ENCODE data around the gene ARSB. TPM values are rescaled to one million over a fixed set of nuclear protein-coding genes. Genes with fewer than 3 reads are reported as not detected.
A peak's percentile ranks its signal among the peaks of the same experiment; 100 is the strongest.

Gene ARSB
- total and polyA plus RNA-seq, 9 of the 15 experiments (the other 6 are each of a cell fraction or from before 2014, with no cell fraction given) = 0.52 to 4.6 (median 2.4) TPM

DNA sequence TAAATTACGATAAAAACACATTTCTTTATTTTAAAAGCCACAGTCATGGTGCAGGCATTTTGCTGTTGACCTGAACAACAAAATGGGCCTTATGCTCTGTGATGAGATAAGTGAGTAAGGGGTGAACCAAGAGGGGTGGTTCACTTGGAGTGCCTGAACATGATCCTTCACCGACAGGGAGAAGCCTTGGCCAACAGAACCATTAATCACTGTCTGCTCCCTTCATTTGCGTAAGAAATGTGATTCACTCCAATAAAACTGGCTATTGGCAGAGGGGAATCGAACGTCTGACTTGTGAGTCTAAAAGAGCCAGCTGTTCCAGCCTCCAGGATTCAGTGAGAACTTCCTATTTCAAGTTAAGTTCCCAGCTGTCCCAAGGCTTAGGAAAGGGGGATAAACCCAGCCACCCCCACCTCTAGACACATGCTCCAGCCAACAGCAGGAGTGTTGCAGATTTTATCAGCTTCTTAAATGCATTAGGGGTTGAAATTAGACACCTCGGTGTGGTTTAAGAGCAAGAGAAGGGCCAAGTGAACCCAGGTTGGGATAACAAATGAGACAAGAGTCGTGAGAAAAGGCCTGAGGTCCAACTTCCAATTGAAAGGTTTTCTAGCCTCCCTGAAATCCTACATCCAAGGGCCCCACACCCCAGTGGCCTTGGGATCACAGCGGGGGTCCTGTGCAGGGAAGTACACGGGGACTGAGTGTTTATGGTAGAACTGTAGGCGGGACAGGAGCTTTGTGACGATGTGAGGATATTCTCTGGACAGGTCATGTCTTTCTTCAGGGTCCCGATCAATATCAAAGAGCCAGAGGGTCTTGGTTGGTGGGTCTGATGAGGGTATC is 205.1 kb downstream of the ARSB start (continued):
- TF ChIP-seq XRCC5 (IDR thresholded peaks at IDR 0.05; ENCODE audit: low read depth, low read length) (0 out of 2 replicates have a peak, but pooled peaks have one; percentile 22), SMARCA4 (IDR thresholded peaks at IDR 0.05) (0 out of 2 replicates have a peak, but pooled peaks have one; percentile 30), OTX1 (CRISPR knock-in tag; IDR thresholded peaks at IDR 0.05) (no peak), BRD9 (IDR thresholded peaks at IDR 0.05; ENCODE audit: low read depth, partially characterized antibody) (no peak), ZNF133 (CRISPR knock-in tag; IDR thresholded peaks at IDR 0.05) (no peak), ZNF695 (CRISPR knock-in tag; IDR thresholded peaks at IDR 0.05) (no peak), SMARCE1 (IDR thresholded peaks at IDR 0.05) (peak; percentile 12; the same call in 1 of the 2 replicates), NRF1 (conservative IDR thresholded peaks at IDR 0.05 in 1 of 2, IDR thresholded peaks at IDR 0.05 in 1 of 2) (peak; percentile 20 to 43; a peak in 1 of 4 replicates), KAT2B (IDR thresholded peaks at IDR 0.05; ENCODE audit: low read depth, low read length) (no peak), ATF7 (IDR thresholded peaks at IDR 0.05) (0 out of 2 replicates have a peak, but pooled peaks have one; percentile 10), ZNF644 (tag; IDR thresholded peaks at IDR 0.05; ENCODE audit: low read depth) (no peak), CEBPB (tag; IDR thresholded peaks at IDR 0.05) (peak; percentile 83), MCM7 (IDR thresholded peaks at IDR 0.05) (no peak), FOSL1 (tag; conservative IDR thresholded peaks at IDR 0.05) (peak; percentile 58), ARID1B (IDR thresholded peaks at IDR 0.05) (0 out of 2 replicates have a peak, but pooled peaks have one; percentile 12), ZNF184 (CRISPR knock-in tag; IDR thresholded peaks at IDR 0.05) (no peak)
- TF ChIP-seq, protein P1, sequence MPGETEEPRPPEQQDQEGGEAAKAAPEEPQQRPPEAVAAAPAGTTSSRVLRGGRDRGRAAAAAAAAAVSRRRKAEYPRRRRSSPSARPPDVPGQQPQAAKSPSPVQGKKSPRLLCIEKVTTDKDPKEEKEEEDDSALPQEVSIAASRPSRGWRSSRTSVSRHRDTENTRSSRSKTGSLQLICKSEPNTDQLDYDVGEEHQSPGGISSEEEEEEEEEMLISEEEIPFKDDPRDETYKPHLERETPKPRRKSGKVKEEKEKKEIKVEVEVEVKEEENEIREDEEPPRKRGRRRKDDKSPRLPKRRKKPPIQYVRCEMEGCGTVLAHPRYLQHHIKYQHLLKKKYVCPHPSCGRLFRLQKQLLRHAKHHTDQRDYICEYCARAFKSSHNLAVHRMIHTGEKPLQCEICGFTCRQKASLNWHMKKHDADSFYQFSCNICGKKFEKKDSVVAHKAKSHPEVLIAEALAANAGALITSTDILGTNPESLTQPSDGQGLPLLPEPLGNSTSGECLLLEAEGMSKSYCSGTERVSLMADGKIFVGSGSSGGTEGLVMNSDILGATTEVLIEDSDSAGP (CRISPR knock-in tag; IDR thresholded peaks at IDR 0.05) = no peak
- TF ChIP-seq, protein P2, sequence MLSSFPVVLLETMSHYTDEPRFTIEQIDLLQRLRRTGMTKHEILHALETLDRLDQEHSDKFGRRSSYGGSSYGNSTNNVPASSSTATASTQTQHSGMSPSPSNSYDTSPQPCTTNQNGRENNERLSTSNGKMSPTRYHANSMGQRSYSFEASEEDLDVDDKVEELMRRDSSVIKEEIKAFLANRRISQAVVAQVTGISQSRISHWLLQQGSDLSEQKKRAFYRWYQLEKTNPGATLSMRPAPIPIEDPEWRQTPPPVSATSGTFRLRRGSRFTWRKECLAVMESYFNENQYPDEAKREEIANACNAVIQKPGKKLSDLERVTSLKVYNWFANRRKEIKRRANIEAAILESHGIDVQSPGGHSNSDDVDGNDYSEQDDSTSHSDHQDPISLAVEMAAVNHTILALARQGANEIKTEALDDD (IDR thresholded peaks at IDR 0.05) = 0 out of 2 replicates have a peak, but pooled peaks have one; percentile 26
- TF ChIP-seq, protein P3, sequence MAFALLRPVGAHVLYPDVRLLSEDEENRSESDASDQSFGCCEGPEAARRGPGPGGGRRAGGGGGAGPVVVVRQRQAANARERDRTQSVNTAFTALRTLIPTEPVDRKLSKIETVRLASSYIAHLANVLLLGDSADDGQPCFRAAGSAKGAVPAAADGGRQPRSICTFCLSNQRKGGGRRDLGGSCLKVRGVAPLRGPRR (CRISPR knock-in tag; IDR thresholded peaks at IDR 0.05) = no peak
- TF ChIP-seq, protein P4, sequence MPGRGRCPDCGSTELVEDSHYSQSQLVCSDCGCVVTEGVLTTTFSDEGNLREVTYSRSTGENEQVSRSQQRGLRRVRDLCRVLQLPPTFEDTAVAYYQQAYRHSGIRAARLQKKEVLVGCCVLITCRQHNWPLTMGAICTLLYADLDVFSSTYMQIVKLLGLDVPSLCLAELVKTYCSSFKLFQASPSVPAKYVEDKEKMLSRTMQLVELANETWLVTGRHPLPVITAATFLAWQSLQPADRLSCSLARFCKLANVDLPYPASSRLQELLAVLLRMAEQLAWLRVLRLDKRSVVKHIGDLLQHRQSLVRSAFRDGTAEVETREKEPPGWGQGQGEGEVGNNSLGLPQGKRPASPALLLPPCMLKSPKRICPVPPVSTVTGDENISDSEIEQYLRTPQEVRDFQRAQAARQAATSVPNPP (IDR thresholded peaks at IDR 0.05; ENCODE audit: borderline replicate concordance, insufficient read depth, insufficient read length) = no peak
- TF ChIP-seq, protein P5, sequence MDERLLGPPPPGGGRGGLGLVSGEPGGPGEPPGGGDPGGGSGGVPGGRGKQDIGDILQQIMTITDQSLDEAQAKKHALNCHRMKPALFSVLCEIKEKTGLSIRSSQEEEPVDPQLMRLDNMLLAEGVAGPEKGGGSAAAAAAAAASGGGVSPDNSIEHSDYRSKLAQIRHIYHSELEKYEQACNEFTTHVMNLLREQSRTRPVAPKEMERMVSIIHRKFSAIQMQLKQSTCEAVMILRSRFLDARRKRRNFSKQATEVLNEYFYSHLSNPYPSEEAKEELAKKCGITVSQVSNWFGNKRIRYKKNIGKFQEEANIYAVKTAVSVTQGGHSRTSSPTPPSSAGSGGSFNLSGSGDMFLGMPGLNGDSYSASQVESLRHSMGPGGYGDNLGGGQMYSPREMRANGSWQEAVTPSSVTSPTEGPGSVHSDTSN (CRISPR knock-in tag; IDR thresholded peaks at IDR 0.05; ENCODE audit: low read depth) = peak; percentile 86
- TF ChIP-seq, protein P5 (tag; conservative IDR thresholded peaks at IDR 0.05; ENCODE audit: low read depth) = peak; percentile 94

Measured in K562 (cell line).